ENCODE results near the gene ATP6V1F.

GRCh38 chr7:128887169-128888038, 24.7 kb downstream of the ATP6V1F start:
- TF ChIP-seq CTCF (conservative IDR thresholded peaks at IDR 0.05 in 1 of 2, IDR thresholded peaks at IDR 0.05 in 1 of 2; ENCODE audit: extremely low read depth in 1 of 2, insufficient read depth in 1 of 2, low read depth in 1 of 2, low read length in 2 of 2), result no peak
- TF ChIP-seq EZH2 (IDR thresholded peaks at IDR 0.05; ENCODE audit: borderline replicate concordance, low read length), result no peak
